T-helper 22 cell (primary cell): ENCODE results near the gene FOXN3.
"Not testable (repeated sequence)": the region's sequence is repeated elsewhere in the genome, so short reads cannot be mapped to it uniquely, and the experiment has no call there.

Experiments
- DNase-seq: peaks from one replicate; pipeline ENCODE4 v3.0.0-alpha.2; 2020; ENCODE audit warnings: low read depth

FOXN3 gene

GRCh38 chr14:89270439-89271227 lies 146.4 kb downstream of the FOXN3 start:
- DNase-seq = no peak

GRCh38 chr14:89269404-89269803 lies 147.6 kb downstream of the FOXN3 start:
- DNase-seq = no peak

GRCh38 chr14:89268514-89268913 lies 148.5 kb downstream of the FOXN3 start:
- no peak for DNase-seq

- DNase-seq = no peak
These were observed 149.4 kb downstream of the FOXN3 start for GRCh38 chr14:89267656-89268055.

GRCh38 chr14:89267163-89267562 lies 149.9 kb downstream of the FOXN3 start:
- no peak for DNase-seq

- no peak for DNase-seq
These were observed 150.3 kb downstream of the FOXN3 start for GRCh38 chr14:89266754-89267153.

- no peak for DNase-seq
These were observed 151.8 kb downstream of the FOXN3 start for GRCh38 chr14:89265234-89265633.

GRCh38 chr14:89264196-89264800 lies 152.7 kb downstream of the FOXN3 start:
- DNase-seq = no peak

GRCh38 chr14:89262041-89262440 lies 155.0 kb downstream of the FOXN3 start:
- no peak for DNase-seq

- DNase-seq = no peak
These were observed 156.1 kb downstream of the FOXN3 start for GRCh38 chr14:89260898-89261297.

GRCh38 chr14:89259951-89260609 lies 157.0 kb downstream of the FOXN3 start:
- DNase-seq = no peak

GRCh38 chr14:89258728-89259273 lies 158.2 kb downstream of the FOXN3 start:
- DNase-seq = no peak

GRCh38 chr14:89256951-89257350 lies 160.1 kb downstream of the FOXN3 start:
- no peak for DNase-seq

GRCh38 chr14:89256283-89256682 lies 160.8 kb downstream of the FOXN3 start:
- no peak for DNase-seq

GRCh38 chr14:89255852-89256251 lies 161.2 kb downstream of the FOXN3 start:
- no peak for DNase-seq

GRCh38 chr14:89255012-89255411 lies 162.0 kb downstream of the FOXN3 start:
- no peak for DNase-seq

GRCh38 chr14:89254166-89254909 lies 162.7 kb downstream of the FOXN3 start:
- no peak for DNase-seq

GRCh38 chr14:89252887-89253532 lies 164.0 kb downstream of the FOXN3 start:
- DNase-seq = no peak

GRCh38 chr14:89251061-89251460 lies 166.0 kb downstream of the FOXN3 start:
- DNase-seq = no peak

GRCh38 chr14:89250655-89250975 lies 166.4 kb downstream of the FOXN3 start:
- not testable (repeated sequence) for DNase-seq

- no peak for DNase-seq
These were observed 166.9 kb downstream of the FOXN3 start for GRCh38 chr14:89249972-89250654.
